Mesothelial cell of epicardium (in vitro differentiated cells): ENCODE results near the gene DIP2C. TPM values are rescaled to one million over a fixed set of nuclear protein-coding genes. Genes with fewer than 3 reads are reported as not detected.

Source experiments
- DNase-seq, 2 experiments: peaks; one replicate each; pipeline ENCODE4 v3.0.0; 2021; ENCODE audit warnings: low spot score in 2 of 2; ENCODE audit not compliant: unreplicated experiment in 2 of 2
- H3K27ac Mint-ChIP-seq: 2 replicates; pipeline ENCODE4 v1.8.0; 2021; ENCODE audit warnings: mixed read lengths
- H3K27me3 Mint-ChIP-seq: 2 replicates; pipeline ENCODE4 v1.8.0; 2021; ENCODE audit warnings: low read depth, mixed read lengths
- H3K36me3 Mint-ChIP-seq: 2 replicates; pipeline ENCODE4 v1.8.0; 2021; ENCODE audit warnings: mixed read lengths
- H3K4me1 Mint-ChIP-seq: 2 replicates; pipeline ENCODE4 v1.8.0; 2021; ENCODE audit warnings: mixed read lengths
- H3K4me3 Mint-ChIP-seq: 2 replicates; pipeline ENCODE4 v1.8.0; 2021; ENCODE audit warnings: mild to moderate bottlenecking, moderate library complexity, mixed read lengths
- H3K9me3 Mint-ChIP-seq: 2 replicates; pipeline ENCODE4 v1.8.0; 2021; ENCODE audit warnings: mixed read lengths
- CTCF ChIP-seq: fragments of 200-600 bp; sonication (generic); IDR thresholded peaks from one replicate; pipeline ENCODE4 v1.5.0; 2021; ENCODE audit warnings: antibody characterized with exemption; ENCODE audit not compliant: unreplicated experiment
- total RNA-seq: library from RNA; stranded (reverse); gene quantifications from 3 replicates; pipeline ENCODE4 v1.2.1, GENCODE V29; 2021

The DIP2C gene
- total RNA-seq, 1 donor from 2014 or later: 30.3 TPM

GRCh38 chr10:289581-289980 is 399.9 kb downstream of the DIP2C start:
- Mint-ChIP-seq H3K27ac (no peak overlapping the region), H3K4me1 (no peaks in the 10 kb centered on the region), H3K9me3 (no peaks in the 10 kb centered on the region), H3K27me3 (no peaks in the 10 kb centered on the region), H3K36me3 (peaks cover 33% of the 10 kb centered on the region), H3K4me3 (no peak overlapping the region)
- no peak for DNase-seq
- TF ChIP-seq CTCF: no peak

GRCh38 chr10:288316-289200 is 400.9 kb downstream of the DIP2C start:
- H3K27ac Mint-ChIP-seq: no peak overlapping the region
- peaks cover 42% of the 10 kb centered on the region for H3K36me3 Mint-ChIP-seq
- no peaks in the 10 kb centered on the region for H3K9me3 Mint-ChIP-seq
- no peak for TF ChIP-seq CTCF
- DNase-seq: no peak
- no peaks in the 10 kb centered on the region for H3K4me1 Mint-ChIP-seq
- no peak overlapping the region for H3K4me3 Mint-ChIP-seq
- H3K27me3 Mint-ChIP-seq: no peaks in the 10 kb centered on the region

GRCh38 chr10:287814-288213 is 401.7 kb downstream of the DIP2C start:
- no peak for DNase-seq
- no peaks in the 10 kb centered on the region for H3K27me3 Mint-ChIP-seq
- H3K27ac Mint-ChIP-seq: peak overlapping the region; percentile 36
- H3K4me3 Mint-ChIP-seq: no peak overlapping the region
- no peaks in the 10 kb centered on the region for H3K4me1 Mint-ChIP-seq
- H3K9me3 Mint-ChIP-seq: no peaks in the 10 kb centered on the region
- peaks cover 49% of the 10 kb centered on the region for H3K36me3 Mint-ChIP-seq
- TF ChIP-seq CTCF: peak; percentile 39

DNA sequence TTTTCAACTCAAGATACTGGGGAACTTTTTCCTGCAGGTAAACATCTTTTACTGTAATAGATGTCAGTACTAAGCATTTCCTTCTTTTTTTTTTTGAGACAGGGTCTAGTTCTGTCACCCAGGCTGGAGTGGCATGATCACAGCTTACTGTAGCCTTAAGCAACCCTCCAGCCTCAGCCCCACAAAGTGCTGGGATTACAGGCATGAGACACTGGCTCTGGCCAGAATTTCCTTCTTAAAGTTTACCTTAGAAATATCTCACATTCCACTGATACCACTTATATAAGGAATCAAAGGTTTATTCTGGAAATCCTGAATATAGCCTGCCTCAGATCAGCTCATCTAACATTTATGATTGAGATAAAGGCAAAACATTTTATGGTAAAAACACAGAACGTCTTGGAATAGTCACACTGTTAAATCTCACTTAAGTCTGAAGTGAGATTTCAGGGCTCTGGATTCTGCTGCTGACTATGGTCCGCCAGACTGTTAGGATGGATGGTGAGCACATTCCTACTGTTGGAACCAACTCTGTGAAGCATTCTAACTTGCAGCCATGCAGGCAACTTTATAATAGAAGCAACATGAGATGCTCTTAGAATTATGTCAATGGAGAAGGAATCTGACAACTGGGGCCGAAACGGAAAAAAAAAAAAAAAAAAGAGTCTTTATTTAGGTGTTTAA is 402.3 kb downstream of the DIP2C start:
- Mint-ChIP-seq H3K27me3 (no peaks in the 10 kb centered on the region), H3K4me1 (no peaks in the 10 kb centered on the region), H3K27ac (peak overlapping the region; percentile 36), H3K4me3 (no peak overlapping the region), H3K9me3 (no peaks in the 10 kb centered on the region), H3K36me3 (peaks cover 47% of the 10 kb centered on the region)
- TF ChIP-seq CTCF: no peak
- DNase-seq: no peak

- H3K9me3 Mint-ChIP-seq: no peaks in the 10 kb centered on the region
- H3K27me3 Mint-ChIP-seq: no peaks in the 10 kb centered on the region
- H3K36me3 Mint-ChIP-seq: peaks cover 56% of the 10 kb centered on the region
- H3K27ac Mint-ChIP-seq: no peak overlapping the region
- no peak overlapping the region for H3K4me3 Mint-ChIP-seq
- no peak for DNase-seq
- no peaks in the 10 kb centered on the region for H3K4me1 Mint-ChIP-seq
- no peak for TF ChIP-seq CTCF
Measured at GRCh38 chr10:285216-285615, 404.3 kb downstream of the DIP2C start.
